ENCODE data around the gene LRRC41.
A peak's percentile ranks its signal among the peaks of the same experiment; 100 is the strongest.

The LRRC41 gene

DNA sequence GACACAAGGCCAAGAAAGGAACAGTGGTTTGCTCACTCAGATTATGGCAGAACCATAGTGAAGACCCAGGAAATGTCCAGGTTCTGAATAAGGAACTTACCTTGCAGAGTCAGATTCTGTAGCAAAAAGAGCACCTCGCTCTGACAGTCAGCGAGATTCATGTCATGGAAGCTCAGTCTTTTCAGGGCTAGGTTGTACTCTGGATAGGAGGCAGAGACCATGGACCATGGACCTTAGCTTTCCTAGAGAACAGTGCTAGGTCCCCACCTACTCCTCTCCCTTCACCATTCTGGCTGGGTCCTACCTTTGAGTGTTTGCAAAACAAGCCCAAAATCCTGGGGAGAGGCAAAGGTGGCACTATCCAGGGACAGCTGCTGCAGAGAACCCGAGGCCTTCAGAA lies 23.3 kb downstream of the LRRC41 start:
- DNase-seq (ENCODE audit: low read depth) = no peak
- TF ChIP-seq, protein P1, sequence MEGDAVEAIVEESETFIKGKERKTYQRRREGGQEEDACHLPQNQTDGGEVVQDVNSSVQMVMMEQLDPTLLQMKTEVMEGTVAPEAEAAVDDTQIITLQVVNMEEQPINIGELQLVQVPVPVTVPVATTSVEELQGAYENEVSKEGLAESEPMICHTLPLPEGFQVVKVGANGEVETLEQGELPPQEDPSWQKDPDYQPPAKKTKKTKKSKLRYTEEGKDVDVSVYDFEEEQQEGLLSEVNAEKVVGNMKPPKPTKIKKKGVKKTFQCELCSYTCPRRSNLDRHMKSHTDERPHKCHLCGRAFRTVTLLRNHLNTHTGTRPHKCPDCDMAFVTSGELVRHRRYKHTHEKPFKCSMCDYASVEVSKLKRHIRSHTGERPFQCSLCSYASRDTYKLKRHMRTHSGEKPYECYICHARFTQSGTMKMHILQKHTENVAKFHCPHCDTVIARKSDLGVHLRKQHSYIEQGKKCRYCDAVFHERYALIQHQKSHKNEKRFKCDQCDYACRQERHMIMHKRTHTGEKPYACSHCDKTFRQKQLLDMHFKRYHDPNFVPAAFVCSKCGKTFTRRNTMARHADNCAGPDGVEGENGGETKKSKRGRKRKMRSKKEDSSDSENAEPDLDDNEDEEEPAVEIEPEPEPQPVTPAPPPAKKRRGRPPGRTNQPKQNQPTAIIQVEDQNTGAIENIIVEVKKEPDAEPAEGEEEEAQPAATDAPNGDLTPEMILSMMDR (IDR thresholded peaks at IDR 0.05; ENCODE audit: insufficient read depth, low read depth, low read length, missing control alignments) = no peak

DNA sequence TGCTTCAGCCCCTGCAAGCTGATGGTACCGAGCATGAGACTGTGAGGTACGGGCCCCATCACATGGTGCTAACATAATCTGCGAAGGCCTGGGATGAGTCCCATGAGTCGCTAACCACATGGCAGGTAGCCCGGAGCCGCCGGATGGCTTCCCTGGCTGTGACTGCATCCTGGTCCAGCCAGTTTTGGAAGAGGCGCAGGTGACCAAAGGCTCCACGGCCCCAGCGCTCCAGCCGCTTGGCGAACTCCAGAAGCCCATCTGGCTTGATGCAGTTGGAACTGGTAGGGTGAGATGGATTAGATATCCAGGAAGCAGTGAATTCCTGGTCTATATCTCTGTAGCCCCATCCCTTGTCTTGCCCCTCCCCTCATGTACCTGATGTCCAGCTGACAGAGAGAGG lies 24.6 kb downstream of the LRRC41 start:
- peak; percentile 68 for DNase-seq (ENCODE audit: low read depth)
- TF ChIP-seq, protein P1 (IDR thresholded peaks at IDR 0.05; ENCODE audit: insufficient read depth, low read depth, low read length, missing control alignments) = no peak
- no peak overlapping the region for H3K4me3 ChIP-seq (ENCODE audit: low read length)

More for the DNA sequence above, 23.3 kb downstream of the LRRC41 start:
- H3K4me3 ChIP-seq (ENCODE audit: low read length) = no peak overlapping the region

DNA sequence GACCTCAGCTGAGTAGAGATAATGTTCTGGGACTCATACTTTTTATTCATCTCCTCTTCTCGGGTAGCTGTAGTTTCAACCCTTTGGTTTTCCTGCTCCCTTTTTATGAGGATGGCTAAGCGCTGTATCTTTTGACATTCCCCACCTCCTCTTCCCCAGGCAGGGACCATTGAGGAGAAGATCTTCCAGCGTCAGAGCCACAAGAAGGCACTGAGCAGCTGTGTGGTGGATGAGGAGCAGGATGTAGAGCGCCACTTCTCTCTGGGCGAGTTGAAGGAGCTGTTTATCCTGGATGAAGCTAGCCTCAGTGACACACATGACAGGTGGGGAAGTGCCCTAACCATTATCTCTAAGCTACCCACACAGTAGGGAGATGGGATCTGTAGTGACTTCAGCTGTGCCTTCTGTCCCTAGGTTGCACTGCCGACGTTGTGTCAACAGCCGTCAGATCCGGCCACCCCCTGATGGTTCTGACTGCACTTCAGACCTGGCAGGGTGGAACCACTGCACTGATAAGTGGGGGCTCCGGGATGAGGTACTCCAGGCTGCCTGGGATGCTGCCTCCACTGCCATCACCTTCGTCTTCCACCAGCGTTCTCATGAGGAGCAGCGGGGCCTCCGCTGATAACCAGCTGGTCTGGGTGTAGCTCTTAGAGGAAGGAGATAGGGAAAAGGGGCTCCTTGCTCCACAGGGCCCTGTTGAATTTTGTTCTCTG lies 25.6 kb downstream of the LRRC41 start:
- no peak overlapping the region for H3K4me3 ChIP-seq (ENCODE audit: low read length)
- no peak for DNase-seq (ENCODE audit: low read depth)
- TF ChIP-seq, protein P1 (IDR thresholded peaks at IDR 0.05; ENCODE audit: insufficient read depth, low read depth, low read length, missing control alignments) = no peak

DNA sequence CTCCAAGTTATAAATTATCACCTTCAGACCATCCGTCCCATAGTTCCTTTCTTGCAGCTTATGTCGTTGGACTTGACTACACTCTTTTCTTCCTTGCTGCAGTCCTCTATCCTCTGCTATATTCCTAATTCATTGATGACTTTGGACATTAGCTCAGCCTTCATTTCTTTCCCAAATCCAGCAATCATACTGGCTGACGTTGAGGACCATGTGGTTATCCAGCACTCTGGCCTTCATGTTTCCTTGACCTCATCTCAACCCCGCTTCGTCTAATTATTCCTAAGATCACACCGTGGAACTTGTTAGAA lies 28.4 kb downstream of the LRRC41 start:
- TF ChIP-seq, protein P1 (IDR thresholded peaks at IDR 0.05; ENCODE audit: insufficient read depth, low read depth, low read length, missing control alignments) = no peak
- no peak overlapping the region for H3K4me3 ChIP-seq (ENCODE audit: low read length)
- DNase-seq (ENCODE audit: low read depth) = no peak

DNA sequence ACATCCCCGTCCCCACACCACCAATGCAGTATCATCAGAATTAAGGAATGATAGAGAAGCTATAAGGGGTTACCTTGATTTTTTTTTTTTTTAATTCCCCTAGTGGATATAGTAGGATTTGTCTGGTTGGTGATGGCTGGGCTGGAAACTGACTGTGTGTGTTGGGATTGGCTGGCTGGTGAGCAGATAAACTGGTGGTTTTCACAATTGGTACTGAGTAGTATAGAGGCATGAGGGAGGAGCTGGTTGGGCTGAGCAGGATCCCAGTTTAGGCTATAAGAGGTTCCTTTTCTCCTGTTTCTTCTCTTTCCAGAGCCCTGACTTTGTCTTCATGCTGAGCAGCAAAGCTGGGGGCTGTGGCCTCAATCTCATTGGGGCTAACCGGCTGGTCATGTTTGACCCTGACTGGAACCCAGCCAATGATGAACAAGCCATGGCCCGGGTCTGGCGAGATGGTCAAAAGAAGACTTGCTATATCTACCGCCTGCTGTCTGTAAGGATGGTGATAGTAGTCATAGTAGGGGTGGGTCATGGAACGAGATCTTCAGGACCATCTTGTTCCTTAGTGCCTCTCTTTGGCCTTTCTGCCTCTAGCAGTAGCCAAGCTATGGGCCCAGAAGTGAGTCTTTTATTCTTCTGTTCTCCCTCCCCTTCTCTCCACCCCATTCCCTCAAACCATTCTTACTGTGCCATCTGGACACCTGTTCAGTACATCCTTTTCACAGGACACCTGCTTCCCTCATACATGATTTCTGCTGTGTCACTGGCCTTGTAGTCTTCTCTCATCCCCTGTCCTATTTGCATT lies 29.0 kb downstream of the LRRC41 start:
- TF ChIP-seq, protein P1 (IDR thresholded peaks at IDR 0.05; ENCODE audit: insufficient read depth, low read depth, low read length, missing control alignments) = no peak
- DNase-seq (ENCODE audit: low read depth) = no peak

DNA sequence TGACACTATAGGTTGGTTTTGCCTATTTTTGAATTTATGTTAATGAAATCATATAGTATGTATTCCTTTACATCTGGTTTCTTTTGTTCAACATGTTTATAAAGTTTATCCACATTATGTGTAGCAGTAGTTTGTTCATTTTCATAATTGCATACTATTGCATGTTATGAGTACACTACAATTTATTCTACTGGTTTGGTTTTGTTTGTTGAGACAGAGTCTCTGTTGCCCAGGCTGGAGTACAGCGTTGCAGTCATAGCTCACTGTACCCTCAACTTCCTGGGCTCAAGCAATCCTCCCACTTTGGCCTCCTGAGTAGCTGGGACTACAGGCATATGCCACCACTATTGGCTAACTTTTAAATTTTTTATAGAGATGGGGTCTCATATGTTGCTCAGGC lies 34.8 kb downstream of the LRRC41 start:
- TF ChIP-seq, protein P1 (IDR thresholded peaks at IDR 0.05; ENCODE audit: insufficient read depth, low read depth, low read length, missing control alignments) = no peak

More for the DNA sequence above, 29.0 kb downstream of the LRRC41 start:
- H3K4me3 ChIP-seq (ENCODE audit: low read length) = no peak overlapping the region

More for the DNA sequence above, 34.8 kb downstream of the LRRC41 start:
- H3K4me3 ChIP-seq (ENCODE audit: low read length) = no peak overlapping the region
- no peak for DNase-seq (ENCODE audit: low read depth)

Data from epithelial cell of esophagus (primary cell).